Astrocyte of the spinal cord (primary cell): ENCODE results near the gene CASZ1.

Source experiments
- DNase-seq: peaks from one replicate; pipeline ENCODE4 v3.0.0; 2011; ENCODE audit warnings: low read depth, low spot score
- H3K4me3 ChIP-seq: 2 replicates; pipeline ENCODE4 v1.5.1; 2011; ENCODE audit warnings: low read depth, mild to moderate bottlenecking, low read length, moderate library complexity
- CTCF ChIP-seq: IDR thresholded peaks from 2 replicates; pipeline ENCODE4 v1.5.1; 2012; ENCODE audit warnings: low read depth, mild to moderate bottlenecking, low read length, inconsistent platforms
- in situ Hi-C: cut with HindIII; loops from 2 replicates; pipeline ENCODE4 v1.10.0; 2017; ENCODE audit warnings: low sequenced_read_pairs

The CASZ1 gene

GRCh38 chr1:10712568-10713362 lies 83.7 kb downstream of the CASZ1 start:
- DNase-seq: no peak
- no peak for TF ChIP-seq CTCF
- H3K4me3 ChIP-seq: no peak overlapping the region
- in situ Hi-C loops: no loop called here

GRCh38 chr1:10710489-10710888 lies 86.0 kb downstream of the CASZ1 start:
- no peak for TF ChIP-seq CTCF
- no peak overlapping the region for H3K4me3 ChIP-seq
- in situ Hi-C loops: no loop called here
- no peak for DNase-seq

GRCh38 chr1:10709646-10710045 lies 86.8 kb downstream of the CASZ1 start:
- no peak for DNase-seq
- H3K4me3 ChIP-seq: no peak overlapping the region
- no peak for TF ChIP-seq CTCF
- in situ Hi-C loops: no loop called here

- no peak for TF ChIP-seq CTCF
- H3K4me3 ChIP-seq: no peak overlapping the region
- no peak for DNase-seq
- in situ Hi-C loops: no loop called here
Observed at GRCh38 chr1:10709165-10709564, 87.3 kb downstream of the CASZ1 start.

GRCh38 chr1:10708757-10709156 lies 87.7 kb downstream of the CASZ1 start:
- in situ Hi-C loops: no loop called here
- H3K4me3 ChIP-seq: no peak overlapping the region
- DNase-seq: no peak
- no peak for TF ChIP-seq CTCF

- no peak overlapping the region for H3K4me3 ChIP-seq
- no peak for DNase-seq
- no peak for TF ChIP-seq CTCF
- in situ Hi-C loops: no loop called here
Observed at GRCh38 chr1:10707208-10707607, 89.2 kb downstream of the CASZ1 start.
